Osteocyte (in vitro differentiated cells): ENCODE measurements around the gene EIF2S1. TPM values are rescaled to one million over a fixed set of nuclear protein-coding genes. Genes with fewer than 3 reads are reported as not detected.

ENCODE experiments used
- DNase-seq: peaks from one replicate; pipeline ENCODE4 v3.0.0; 2021; ENCODE audit warnings: mixed read lengths; ENCODE audit not compliant: unreplicated experiment; ENCODE audit errors: extremely low spot score
- H3K27ac Mint-ChIP-seq: one replicate; pipeline ENCODE4 v1.8.0; 2021; ENCODE audit warnings: mild to moderate bottlenecking, mixed read lengths; ENCODE audit not compliant: unreplicated experiment
- H3K27me3 Mint-ChIP-seq: one replicate; pipeline ENCODE4 v1.8.0; 2021; ENCODE audit warnings: mixed read lengths; ENCODE audit not compliant: unreplicated experiment
- H3K36me3 Mint-ChIP-seq: one replicate; pipeline ENCODE4 v1.8.0; 2021; ENCODE audit warnings: mixed read lengths; ENCODE audit not compliant: unreplicated experiment
- H3K4me1 Mint-ChIP-seq: one replicate; pipeline ENCODE4 v1.8.0; 2021; ENCODE audit warnings: mixed read lengths; ENCODE audit not compliant: unreplicated experiment
- H3K4me3 Mint-ChIP-seq: one replicate; pipeline ENCODE4 v1.8.0; 2021; ENCODE audit warnings: mild to moderate bottlenecking, moderate library complexity, mixed read lengths; ENCODE audit not compliant: unreplicated experiment
- H3K9me3 Mint-ChIP-seq: one replicate; pipeline ENCODE4 v1.8.0; 2021; ENCODE audit warnings: mixed read lengths; ENCODE audit not compliant: unreplicated experiment
- total RNA-seq: library from RNA; stranded (reverse); gene quantifications from 2 replicates; pipeline ENCODE4 v1.2.1, GENCODE V29; 2021
- TF ChIP-seq, protein P1 (sequence below): fragments of 200-600 bp; sonication (generic); IDR thresholded peaks from 2 replicates; pipeline ENCODE4 v1.5.0; 2021; ENCODE audit warnings: antibody characterized with exemption, mild to moderate bottlenecking, moderate library complexity

EIF2S1 gene
- total RNA-seq, 1 donor from 2014 or later = 85.3 TPM

DNA sequence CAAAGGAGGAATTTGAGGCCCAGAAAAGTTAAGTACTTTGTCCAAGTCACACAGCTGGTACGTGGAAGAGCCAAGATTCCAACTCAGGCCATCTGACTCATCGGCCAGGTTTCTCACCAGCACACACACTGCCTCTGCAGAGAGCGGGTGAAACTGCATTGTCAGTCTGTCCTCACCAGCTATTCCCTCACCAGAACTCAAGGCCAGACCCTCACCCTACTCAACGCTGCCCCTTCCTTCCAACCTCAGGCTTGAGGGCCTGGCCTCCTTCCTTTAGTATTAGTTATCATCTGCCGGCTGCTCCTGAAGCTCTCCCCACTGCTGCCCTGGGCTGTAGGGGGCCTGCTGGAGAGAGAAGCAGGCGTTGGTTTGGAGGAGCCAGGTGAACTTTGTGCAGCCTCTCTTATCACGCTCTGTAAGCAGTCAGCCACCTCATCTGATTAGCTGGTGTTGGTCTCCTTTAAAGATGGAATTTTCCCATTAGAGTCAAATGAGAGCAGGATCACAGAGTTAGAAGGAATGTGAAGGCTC lies 68.4 kb downstream of the EIF2S1 start:
- Mint-ChIP-seq H3K27ac (no peak overlapping the region), H3K4me1 (no peaks in the 10 kb centered on the region), H3K27me3 (peaks cover 26% of the 10 kb centered on the region), H3K36me3 (no peaks in the 10 kb centered on the region), H3K9me3 (no peaks in the 10 kb centered on the region), H3K4me3 (no peak overlapping the region)
- TF ChIP-seq, protein P1, sequence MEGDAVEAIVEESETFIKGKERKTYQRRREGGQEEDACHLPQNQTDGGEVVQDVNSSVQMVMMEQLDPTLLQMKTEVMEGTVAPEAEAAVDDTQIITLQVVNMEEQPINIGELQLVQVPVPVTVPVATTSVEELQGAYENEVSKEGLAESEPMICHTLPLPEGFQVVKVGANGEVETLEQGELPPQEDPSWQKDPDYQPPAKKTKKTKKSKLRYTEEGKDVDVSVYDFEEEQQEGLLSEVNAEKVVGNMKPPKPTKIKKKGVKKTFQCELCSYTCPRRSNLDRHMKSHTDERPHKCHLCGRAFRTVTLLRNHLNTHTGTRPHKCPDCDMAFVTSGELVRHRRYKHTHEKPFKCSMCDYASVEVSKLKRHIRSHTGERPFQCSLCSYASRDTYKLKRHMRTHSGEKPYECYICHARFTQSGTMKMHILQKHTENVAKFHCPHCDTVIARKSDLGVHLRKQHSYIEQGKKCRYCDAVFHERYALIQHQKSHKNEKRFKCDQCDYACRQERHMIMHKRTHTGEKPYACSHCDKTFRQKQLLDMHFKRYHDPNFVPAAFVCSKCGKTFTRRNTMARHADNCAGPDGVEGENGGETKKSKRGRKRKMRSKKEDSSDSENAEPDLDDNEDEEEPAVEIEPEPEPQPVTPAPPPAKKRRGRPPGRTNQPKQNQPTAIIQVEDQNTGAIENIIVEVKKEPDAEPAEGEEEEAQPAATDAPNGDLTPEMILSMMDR = no peak
- DNase-seq = no peak

GRCh38 chr14:67429510-67430205 lies 69.5 kb downstream of the EIF2S1 start:
- Mint-ChIP-seq H3K27ac (no peak overlapping the region), H3K9me3 (no peaks in the 10 kb centered on the region), H3K36me3 (no peaks in the 10 kb centered on the region), H3K4me3 (no peak overlapping the region), H3K27me3 (peaks cover 34% of the 10 kb centered on the region), H3K4me1 (no peaks in the 10 kb centered on the region)
- TF ChIP-seq, protein P1 = no peak
- no peak for DNase-seq

DNA sequence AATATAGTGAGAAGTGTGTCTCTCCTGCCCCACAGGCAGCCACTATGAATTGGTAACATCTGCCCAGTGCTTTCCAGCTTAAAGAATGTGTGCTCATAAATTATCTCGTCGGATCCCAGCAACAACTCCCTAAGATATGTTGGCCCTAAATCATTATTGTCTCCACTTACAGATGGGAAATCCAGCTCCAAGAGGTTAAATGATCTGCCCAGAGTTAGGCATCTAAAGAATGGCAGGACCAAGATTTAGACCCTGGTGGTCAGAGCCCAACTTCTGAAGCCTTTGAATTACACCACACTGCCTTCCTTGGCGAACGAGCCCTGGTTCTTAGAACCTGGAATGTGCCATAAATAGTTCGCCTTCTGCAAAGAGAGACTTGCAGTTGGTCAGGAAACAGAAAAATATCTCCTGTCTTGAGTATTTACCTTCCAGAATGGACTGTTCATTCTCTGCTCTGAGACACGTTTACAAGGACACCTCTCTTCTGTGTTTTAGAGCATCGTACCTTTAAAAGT lies 72.0 kb downstream of the EIF2S1 start:
- TF ChIP-seq, protein P1 = no peak
- Mint-ChIP-seq H3K4me3 (no peak overlapping the region), H3K36me3 (no peaks in the 10 kb centered on the region), H3K27ac (no peak overlapping the region), H3K9me3 (no peaks in the 10 kb centered on the region), H3K27me3 (peaks cover 37% of the 10 kb centered on the region), H3K4me1 (no peaks in the 10 kb centered on the region)
- no peak for DNase-seq

DNA sequence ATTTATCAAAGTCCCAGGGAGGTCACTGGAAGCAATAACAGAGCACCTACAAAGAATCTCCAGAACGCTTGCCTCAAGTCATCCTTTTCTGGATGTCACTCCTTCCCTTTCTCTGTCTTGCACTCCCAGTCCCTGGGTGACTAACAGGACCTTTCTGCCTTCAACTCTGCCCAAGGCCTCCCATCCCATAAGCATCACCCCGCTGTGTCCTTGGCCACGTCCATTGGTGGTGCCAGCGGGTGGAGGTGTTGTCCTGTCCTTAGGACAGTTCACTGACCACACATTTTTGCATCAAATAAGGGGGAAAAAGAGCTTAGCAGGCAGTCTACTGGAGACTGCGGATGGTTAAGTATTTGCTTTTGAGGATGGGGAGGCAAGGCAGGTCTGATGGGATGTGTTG lies 75.5 kb downstream of the EIF2S1 start:
- Mint-ChIP-seq H3K36me3 (no peaks in the 10 kb centered on the region), H3K4me3 (no peak overlapping the region), H3K27me3 (peaks cover 55% of the 10 kb centered on the region)

More for the DNA sequence above, 75.5 kb downstream of the EIF2S1 start:
- Mint-ChIP-seq H3K4me1 (no peaks in the 10 kb centered on the region), H3K27ac (no peak overlapping the region), H3K9me3 (no peaks in the 10 kb centered on the region)
- TF ChIP-seq, protein P1 = no peak
- DNase-seq = no peak

Other genes starting within 250 kb of the EIF2S1 start
- gene GARIN2, start 170.9 kb upstream of the EIF2S1 start, total RNA-seq = not detected in 2 replicates
- 11.5 and 12.4 TPM in 2 replicates for gene PALS1, start 118.9 kb upstream of the EIF2S1 start, total RNA-seq
- gene ATP6V1D, start 524 bp upstream of the EIF2S1 start, total RNA-seq = 63.8 and 67.8 TPM in 2 replicates
- not detected in 2 replicates for gene PLEK2, start 51.8 kb downstream of the EIF2S1 start, total RNA-seq
- 0.37 and 0.51 TPM in 2 replicates for gene TMEM229B, start 128.4 kb downstream of the EIF2S1 start, total RNA-seq
- gene PLEKHH1, start 173.0 kb downstream of the EIF2S1 start, total RNA-seq = 0.50 and 1.0 TPM in 2 replicates
- gene PIGH, start 239.9 kb downstream of the EIF2S1 start, total RNA-seq = 18.3 and 20.6 TPM in 2 replicates